HepG2 (cell line): ENCODE results near the gene OR13J1. TPM values are rescaled to one million over a fixed set of nuclear protein-coding genes. Genes with fewer than 3 reads are reported as not detected.
A peak's percentile ranks its signal among the peaks of the same experiment; 100 is the strongest.

ENCODE experiments used
- ARID4A ChIP-seq: sonication (generic); formaldehyde crosslinking; IDR thresholded peaks from 2 replicates; pipeline ENCODE4 v1.5.0; 2020; ENCODE audit warnings: mild to moderate bottlenecking, missing genetic modification reagents, borderline replicate concordance
- ATM ChIP-seq: fragments of 450-650 bp; IDR thresholded peaks from 2 replicates; pipeline ENCODE4 v1.7.1; 2017; ENCODE audit warnings: mild to moderate bottlenecking, borderline replicate concordance
- HES4 ChIP-seq: sonication (generic); formaldehyde crosslinking; IDR thresholded peaks from 2 replicates; pipeline ENCODE4 v1.9.0; 2021; ENCODE audit warnings: mild to moderate bottlenecking, missing genetic modification reagents, borderline replicate concordance
- HOXA5 ChIP-seq: sonication (generic); formaldehyde crosslinking; IDR thresholded peaks from 2 replicates; pipeline ENCODE4 v1.4.0; 2020; ENCODE audit warnings: missing genetic modification reagents
- MZF1 ChIP-seq: sonication (generic); formaldehyde crosslinking; IDR thresholded peaks from 2 replicates; pipeline ENCODE4 v1.8.1; 2023; ENCODE audit warnings: mild to moderate bottlenecking, missing genetic modification reagents, borderline replicate concordance
- PAXIP1 ChIP-seq: sonication (generic); formaldehyde crosslinking; conservative IDR thresholded peaks from 2 replicates; pipeline ENCODE4 v1.4.0; 2020; ENCODE audit warnings: mild to moderate bottlenecking, missing genetic modification reagents, moderate library complexity
- PBX2 ChIP-seq: IDR thresholded peaks from 2 replicates; pipeline ENCODE4 v1.6.1; 2016; ENCODE audit warnings: control low read depth
- PLRG1 ChIP-seq: fragments of 450-650 bp; conservative IDR thresholded peaks from 2 replicates; pipeline ENCODE4 v1.6.1; 2016
- RFX5 ChIP-seq: IDR thresholded peaks from 2 replicates; pipeline ENCODE4 v1.6.1; 2011; ENCODE audit warnings: low read depth, low read length, improper control_type of control experiment
- ZBTB38 ChIP-seq: sonication (generic); formaldehyde crosslinking; IDR thresholded peaks from 2 replicates; pipeline ENCODE4 v1.5.1; 2020; ENCODE audit warnings: mild to moderate bottlenecking, missing genetic modification reagents
- ZNF251 ChIP-seq: sonication (generic); formaldehyde crosslinking; IDR thresholded peaks from 2 replicates; pipeline ENCODE4 v1.9.0; 2021; ENCODE audit warnings: mild to moderate bottlenecking, missing genetic modification reagents
- ZNF362 ChIP-seq: sonication (generic); formaldehyde crosslinking; IDR thresholded peaks from 2 replicates; pipeline ENCODE4 v1.4.0; 2020; ENCODE audit warnings: missing genetic modification reagents, mild to moderate bottlenecking, borderline replicate concordance
- ZNF446 ChIP-seq: sonication (generic); formaldehyde crosslinking; IDR thresholded peaks from 2 replicates; pipeline ENCODE4 v1.5.0; 2020; ENCODE audit warnings: mild to moderate bottlenecking, missing genetic modification reagents
- ZNF496 ChIP-seq: sonication (generic); formaldehyde crosslinking; IDR thresholded peaks from 2 replicates; pipeline ENCODE4 v1.8.1; 2023; ENCODE audit warnings: mild to moderate bottlenecking, moderate library complexity, missing genetic modification reagents; ENCODE audit not compliant: insufficient replicate concordance
- ZNF607 ChIP-seq: sonication (generic); formaldehyde crosslinking; IDR thresholded peaks from 2 replicates; pipeline ENCODE4 v1.5.1; 2020; ENCODE audit warnings: missing genetic modification reagents, mild to moderate bottlenecking, borderline replicate concordance
- ZNF639 ChIP-seq: conservative IDR thresholded peaks from 2 replicates; pipeline ENCODE4 v1.6.1; 2018; ENCODE audit warnings: missing genetic modification reagents
- ZNF7 ChIP-seq: IDR thresholded peaks from 2 replicates; pipeline ENCODE4 v1.6.1; 2016; ENCODE audit warnings: missing biosample characterization, missing genetic modification reagents
- ZNF737 ChIP-seq: sonication (generic); formaldehyde crosslinking; IDR thresholded peaks from 2 replicates; pipeline ENCODE4 v1.5.0; 2020; ENCODE audit warnings: missing genetic modification reagents, mild to moderate bottlenecking, borderline replicate concordance
- polyA plus RNA-seq, 8 experiments: library from polyadenylated mRNA; depleted of rRNA in 3 of 8; stranded (reverse) in 7 of 8; unstranded in 1 of 8; fragments of >200 nt; fragmentation: Illumina TruSeq in 4 of 8; extraction: Trizol in 4 of 8; gene quantifications; 2 replicates each; pipeline versions ENCODE4 v1.2.1 to v1.2.3, GENCODE V29; 2011 to 2016; ENCODE audit warnings: low read depth in 4 of 8, missing spikeins in 1 of 8, mixed read lengths in 1 of 8; ENCODE audit not compliant: insufficient read depth in 1 of 8
- total RNA-seq, 5 experiments: library from RNA; depleted of rRNA; stranded (reverse); fragments of >200 nt; fragmentation: Illumina TruSeq; extraction: Trizol; gene quantifications; 2 replicates each; pipeline ENCODE4 v1.2.3, GENCODE V29; 2016; ENCODE audit warnings: low read depth in 1 of 5

Gene OR13J1
- total and polyA plus RNA-seq, 2 of the 13 experiments (the other 11 are each of a cell fraction or from before 2014, with no cell fraction given): not detected

GRCh38 chr9:35905912-35906679 lies 35.9 kb upstream of the OR13J1 start, which contains the start of gene HRCT1 (continued):
- peak; percentile 40; the same call in 1 of the 2 replicates for TF ChIP-seq ARID4A (CRISPR knock-in tag)
- peak; percentile 56 for TF ChIP-seq PAXIP1 (CRISPR knock-in tag)
- TF ChIP-seq HOXA5: no peak
- TF ChIP-seq HES4: 0 out of 2 replicates have a peak, but pooled peaks have one; percentile 37
- no peak for TF ChIP-seq RFX5
- TF ChIP-seq ZNF362 (CRISPR knock-in tag): no peak; the same call in 1 of the 2 replicates
- TF ChIP-seq ZNF639 (CRISPR knock-in tag): no peak
- TF ChIP-seq PLRG1: no peak
- no peak for TF ChIP-seq PBX2 (CRISPR knock-in tag)
- no peak for TF ChIP-seq ZNF251 (CRISPR knock-in tag)
- no peak for TF ChIP-seq ZNF607
- no peak for TF ChIP-seq ZNF737
- TF ChIP-seq ZNF446: no peak
- peak; percentile 58; the same call in 1 of the 2 replicates for TF ChIP-seq ZNF7 (CRISPR knock-in tag)
- no peak for TF ChIP-seq ZBTB38 (CRISPR knock-in tag)
- TF ChIP-seq ZNF496 (CRISPR knock-in tag): no peak
- no peak for TF ChIP-seq ATM
- TF ChIP-seq MZF1 (CRISPR knock-in tag): no peak
